GM12874 (cell line): Measurements from ENCODE around the gene MORN5.

Source experiments
- CTCF ChIP-seq: IDR thresholded peaks from 2 replicates; pipeline ENCODE4 v1.5.1; 2011; ENCODE audit warnings: low read depth, mild to moderate bottlenecking, control low read depth, low read length, moderate library complexity; ENCODE audit not compliant: insufficient read depth

The MORN5 gene

GRCh38 chr9:122205176-122205575, 45.5 kb downstream of the MORN5 start:
- no peak for TF ChIP-seq CTCF

- no peak for TF ChIP-seq CTCF
Measured at GRCh38 chr9:122206118-122207046, 46.7 kb downstream of the MORN5 start.

- TF ChIP-seq CTCF = no peak
Measured at GRCh38 chr9:122207096-122207495, 47.4 kb downstream of the MORN5 start.

- no peak for TF ChIP-seq CTCF
Measured at GRCh38 chr9:122209451-122209850, 49.7 kb downstream of the MORN5 start.

- no peak for TF ChIP-seq CTCF
Measured at GRCh38 chr9:122212473-122213004, 52.8 kb downstream of the MORN5 start.

GRCh38 chr9:122213102-122213588, 53.4 kb downstream of the MORN5 start:
- no peak for TF ChIP-seq CTCF

GRCh38 chr9:122213589-122214413, 54.1 kb downstream of the MORN5 start:
- no peak for TF ChIP-seq CTCF
